Measurements from ENCODE around the gene NTRK3. TPM values are rescaled to one million over a fixed set of nuclear protein-coding genes. Genes with fewer than 3 reads are reported as not detected.

NTRK3 gene
- total RNA-seq, 1 donor from 2014 or later = 1.1 TPM

DNA sequence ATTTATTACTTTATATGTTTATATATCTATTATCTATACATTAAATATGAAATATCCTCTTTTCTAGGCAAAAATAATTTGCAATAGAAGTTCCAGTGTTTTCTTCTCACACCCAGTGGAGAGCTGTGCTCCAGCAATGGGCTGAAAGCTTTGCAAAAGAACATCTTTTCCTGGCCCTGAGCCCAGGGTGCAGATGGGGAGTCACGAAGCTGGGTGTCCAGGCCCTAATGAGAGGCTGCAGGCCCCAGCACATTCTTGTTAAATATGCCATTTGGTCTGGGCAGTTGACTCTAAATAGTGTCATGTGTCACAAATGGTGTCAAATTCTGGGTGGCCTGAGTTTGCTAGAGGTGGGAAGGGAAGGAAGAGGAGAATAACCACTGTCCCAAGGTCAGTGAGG lies 5.7 kb downstream of the NTRK3 start:
- peaks cover 15% of the 10 kb centered on the region for H3K4me1 Mint-ChIP-seq
- H3K36me3 Mint-ChIP-seq (ENCODE audit: low read depth) = no peaks in the 10 kb centered on the region
- H3K27me3 Mint-ChIP-seq (ENCODE audit: low read depth) = peaks cover 52% of the 10 kb centered on the region
- TF ChIP-seq, protein P1, sequence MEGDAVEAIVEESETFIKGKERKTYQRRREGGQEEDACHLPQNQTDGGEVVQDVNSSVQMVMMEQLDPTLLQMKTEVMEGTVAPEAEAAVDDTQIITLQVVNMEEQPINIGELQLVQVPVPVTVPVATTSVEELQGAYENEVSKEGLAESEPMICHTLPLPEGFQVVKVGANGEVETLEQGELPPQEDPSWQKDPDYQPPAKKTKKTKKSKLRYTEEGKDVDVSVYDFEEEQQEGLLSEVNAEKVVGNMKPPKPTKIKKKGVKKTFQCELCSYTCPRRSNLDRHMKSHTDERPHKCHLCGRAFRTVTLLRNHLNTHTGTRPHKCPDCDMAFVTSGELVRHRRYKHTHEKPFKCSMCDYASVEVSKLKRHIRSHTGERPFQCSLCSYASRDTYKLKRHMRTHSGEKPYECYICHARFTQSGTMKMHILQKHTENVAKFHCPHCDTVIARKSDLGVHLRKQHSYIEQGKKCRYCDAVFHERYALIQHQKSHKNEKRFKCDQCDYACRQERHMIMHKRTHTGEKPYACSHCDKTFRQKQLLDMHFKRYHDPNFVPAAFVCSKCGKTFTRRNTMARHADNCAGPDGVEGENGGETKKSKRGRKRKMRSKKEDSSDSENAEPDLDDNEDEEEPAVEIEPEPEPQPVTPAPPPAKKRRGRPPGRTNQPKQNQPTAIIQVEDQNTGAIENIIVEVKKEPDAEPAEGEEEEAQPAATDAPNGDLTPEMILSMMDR (conservative IDR thresholded peaks at IDR 0.05) = no peak
- DNase-seq (ENCODE audit: low read depth, low spot score) = no peak
- no peak overlapping the region for H3K4me3 Mint-ChIP-seq
- no peak overlapping the region for H3K27ac Mint-ChIP-seq (ENCODE audit: unreplicated experiment)
- no peaks in the 10 kb centered on the region for H3K9me3 Mint-ChIP-seq

DNA sequence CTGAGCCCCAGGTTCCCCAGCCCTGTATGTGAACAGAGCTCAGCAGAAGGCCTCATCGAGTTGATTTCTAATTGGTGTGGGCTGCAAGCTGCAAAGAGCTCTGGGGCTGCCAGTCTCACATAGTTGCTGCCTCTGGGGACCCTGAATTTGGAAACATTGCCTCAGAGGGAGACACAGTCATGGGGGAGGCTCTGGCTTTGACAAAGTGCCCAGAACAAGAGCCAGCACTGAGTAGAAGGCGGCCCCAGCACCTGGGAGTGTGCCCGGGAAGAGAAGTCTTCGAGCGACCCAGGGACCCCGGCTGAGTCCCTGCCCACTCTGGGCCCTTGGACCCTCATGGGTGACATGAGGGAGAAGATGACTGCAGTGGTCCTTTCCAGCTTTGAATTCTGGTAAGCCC lies 7.3 kb downstream of the NTRK3 start:
- no peak for DNase-seq (ENCODE audit: low read depth, low spot score)

DNA sequence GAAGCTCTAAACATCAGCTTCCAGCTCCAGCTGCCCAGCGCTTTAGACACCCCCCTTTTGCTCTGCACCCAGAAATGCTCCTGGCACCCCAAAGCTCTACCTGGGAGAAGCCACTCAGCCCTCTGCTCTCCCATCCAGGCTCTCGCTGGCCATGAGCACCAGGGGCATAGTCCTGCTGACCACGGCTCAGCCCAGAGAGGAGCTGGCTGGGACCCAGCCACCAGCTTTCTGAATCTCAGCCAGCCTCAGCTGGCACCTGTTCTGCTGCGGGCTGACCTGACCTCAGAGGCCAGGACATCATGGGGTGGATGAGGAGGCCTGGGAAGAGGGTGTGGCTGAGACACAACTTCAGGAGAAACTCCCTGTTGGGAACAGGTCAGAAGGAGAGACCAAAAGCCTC lies 8.6 kb downstream of the NTRK3 start:
- H3K4me3 Mint-ChIP-seq = no peak overlapping the region
- no peaks in the 10 kb centered on the region for H3K36me3 Mint-ChIP-seq (ENCODE audit: low read depth)
- H3K4me1 Mint-ChIP-seq = peaks cover 7% of the 10 kb centered on the region
- H3K27me3 Mint-ChIP-seq (ENCODE audit: low read depth) = peaks cover 29% of the 10 kb centered on the region
- H3K9me3 Mint-ChIP-seq = no peaks in the 10 kb centered on the region
- no peak overlapping the region for H3K27ac Mint-ChIP-seq (ENCODE audit: unreplicated experiment)
- TF ChIP-seq, protein P1 (conservative IDR thresholded peaks at IDR 0.05) = no peak
- no peak for DNase-seq (ENCODE audit: low read depth, low spot score)

More for the DNA sequence above, 7.3 kb downstream of the NTRK3 start:
- Mint-ChIP-seq H3K4me3 (no peak overlapping the region), H3K9me3 (no peaks in the 10 kb centered on the region), H3K4me1 (peaks cover 7% of the 10 kb centered on the region), H3K27me3 (ENCODE audit: low read depth) (peaks cover 42% of the 10 kb centered on the region), H3K27ac (ENCODE audit: unreplicated experiment) (no peak overlapping the region), H3K36me3 (ENCODE audit: low read depth) (no peaks in the 10 kb centered on the region)
- TF ChIP-seq, protein P1 (conservative IDR thresholded peaks at IDR 0.05) = no peak

DNA sequence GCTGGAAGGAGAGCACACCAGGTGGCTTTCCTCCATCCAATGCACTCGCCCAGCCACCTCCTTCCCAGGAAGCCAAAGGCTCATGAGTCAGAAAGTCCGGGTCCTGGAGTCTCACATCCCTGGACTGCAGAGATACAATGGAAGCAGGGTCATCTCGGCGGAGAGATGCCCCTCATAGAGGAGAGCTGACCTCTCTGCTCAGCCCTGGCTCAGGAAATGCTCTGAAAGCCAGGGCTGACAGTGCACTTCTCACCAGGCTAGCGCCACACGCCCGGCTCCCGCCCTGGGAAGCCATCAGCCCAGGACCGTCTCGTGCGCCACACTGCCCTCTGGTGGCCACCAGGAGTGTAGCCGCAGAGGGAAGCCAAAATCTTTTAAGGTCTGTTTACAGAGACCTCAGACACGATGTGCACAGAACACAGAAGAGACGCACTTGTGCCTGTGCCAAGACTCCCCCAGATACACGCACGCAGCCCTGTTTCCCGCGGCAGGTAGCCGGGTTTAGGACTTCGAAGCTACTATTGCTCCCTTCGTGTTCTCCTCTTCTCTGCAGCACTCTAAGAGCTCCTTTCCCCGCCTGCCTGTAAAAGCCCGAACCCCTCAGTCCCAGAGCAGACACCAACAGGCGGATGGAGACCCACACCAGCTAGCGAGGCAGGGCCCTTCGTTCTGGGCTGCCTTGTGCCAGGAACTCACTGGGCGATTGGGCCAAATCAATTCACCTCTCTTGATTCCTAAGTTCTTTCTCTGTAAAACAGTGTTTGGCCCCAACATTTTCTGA lies 9.7 kb downstream of the NTRK3 start:
- Mint-ChIP-seq H3K27ac (ENCODE audit: unreplicated experiment) (no peak overlapping the region), H3K9me3 (no peaks in the 10 kb centered on the region), H3K4me1 (peaks cover 7% of the 10 kb centered on the region), H3K4me3 (no peak overlapping the region), H3K27me3 (ENCODE audit: low read depth) (peaks cover 19% of the 10 kb centered on the region), H3K36me3 (ENCODE audit: low read depth) (no peaks in the 10 kb centered on the region)
- TF ChIP-seq, protein P1 (conservative IDR thresholded peaks at IDR 0.05) = peak; percentile 96
- peak; percentile 79 for DNase-seq (ENCODE audit: low read depth, low spot score)

DNA sequence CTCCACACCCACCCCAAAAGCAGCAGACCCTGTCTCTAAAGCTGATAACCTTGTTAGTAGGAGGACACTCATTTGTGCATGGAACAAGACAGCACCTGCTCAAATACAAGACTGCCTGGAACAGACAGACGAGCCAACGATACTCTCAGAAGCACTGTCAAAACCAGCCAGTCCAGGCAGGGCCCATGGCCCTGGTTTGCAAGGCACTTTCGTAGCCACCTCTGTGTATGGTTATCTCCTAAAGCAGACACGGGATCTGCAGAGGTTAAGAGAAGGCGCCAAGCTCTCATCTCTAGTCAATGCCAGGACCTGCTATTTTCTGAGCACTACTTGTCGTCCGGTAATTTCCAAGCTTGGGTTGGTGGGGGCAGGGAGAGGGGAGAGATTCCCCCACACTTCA lies 10.5 kb downstream of the NTRK3 start:
- Mint-ChIP-seq H3K4me1 (peaks cover 7% of the 10 kb centered on the region), H3K27ac (ENCODE audit: unreplicated experiment) (no peak overlapping the region), H3K27me3 (ENCODE audit: low read depth) (peaks cover 18% of the 10 kb centered on the region), H3K36me3 (ENCODE audit: low read depth) (no peaks in the 10 kb centered on the region), H3K4me3 (no peak overlapping the region), H3K9me3 (no peaks in the 10 kb centered on the region)
- TF ChIP-seq, protein P1 (conservative IDR thresholded peaks at IDR 0.05) = no peak
- DNase-seq (ENCODE audit: low read depth, low spot score) = no peak
